HG03442 (cell line): Measurements from ENCODE around the gene EDARADD.
"Not testable (repeated sequence)": the region's sequence is repeated elsewhere in the genome, so short reads cannot be mapped to it uniquely, and the experiment has no call there.

ENCODE experiments used
- ATAC-seq: cut with Tn5 transposase; IDR thresholded peaks from one replicate; pipeline ENCODE4 v1.9.1; 2021; ENCODE audit warnings: mild to moderate bottlenecking, moderate library complexity; ENCODE audit not compliant: unreplicated experiment

The EDARADD gene

GRCh38 chr1:236484310-236484971, 90.4 kb downstream of the EDARADD start:
- no peak for ATAC-seq

- ATAC-seq = no peak
Observed at GRCh38 chr1:236486356-236487002, 92.4 kb downstream of the EDARADD start.

- not testable (repeated sequence) for ATAC-seq
Observed at GRCh38 chr1:236489161-236489560, 95.1 kb downstream of the EDARADD start.

GRCh38 chr1:236489710-236490377, 95.8 kb downstream of the EDARADD start:
- peak; percentile 53 for ATAC-seq

- no peak for ATAC-seq
Observed at GRCh38 chr1:236491469-236492136, 97.5 kb downstream of the EDARADD start.

- no peak for ATAC-seq
Observed at GRCh38 chr1:236492378-236492777, 98.3 kb downstream of the EDARADD start.

GRCh38 chr1:236494082-236494481, 100.0 kb downstream of the EDARADD start:
- ATAC-seq = no peak

- ATAC-seq = no peak
Observed at GRCh38 chr1:236494586-236495466, 100.7 kb downstream of the EDARADD start.

GRCh38 chr1:236495467-236496112, 101.5 kb downstream of the EDARADD start:
- ATAC-seq = no peak

- no peak for ATAC-seq
Observed at GRCh38 chr1:236497908-236498307, 103.8 kb downstream of the EDARADD start.

GRCh38 chr1:236501093-236501492, 107.0 kb downstream of the EDARADD start:
- ATAC-seq = no peak

- ATAC-seq = no peak
Observed at GRCh38 chr1:236502579-236502971, 108.5 kb downstream of the EDARADD start.

- peak; percentile 59 for ATAC-seq
Observed at GRCh38 chr1:236502972-236503639, 109.0 kb downstream of the EDARADD start.

- not testable (repeated sequence) for ATAC-seq
Observed at GRCh38 chr1:236504338-236504737, 110.3 kb downstream of the EDARADD start.

GRCh38 chr1:236507022-236507700, 113.1 kb downstream of the EDARADD start:
- ATAC-seq = no peak

- peak; percentile 42 for ATAC-seq
Observed at GRCh38 chr1:236508593-236509027, 114.5 kb downstream of the EDARADD start.

- peak; percentile 25 for ATAC-seq
Observed at GRCh38 chr1:236509203-236509602, 115.1 kb downstream of the EDARADD start.

- no peak for ATAC-seq
Observed at GRCh38 chr1:236509647-236510401, 115.7 kb downstream of the EDARADD start.
